Measurements from ENCODE around the gene RAMP1. TPM values are rescaled to one million over a fixed set of nuclear protein-coding genes. Genes with fewer than 3 reads are reported as not detected.
A peak's percentile ranks its signal among the peaks of the same experiment; 100 is the strongest.

The RAMP1 gene
- total RNA-seq, 2 experiments from 2014 or later, result 8.1 to 9.6 TPM

DNA sequence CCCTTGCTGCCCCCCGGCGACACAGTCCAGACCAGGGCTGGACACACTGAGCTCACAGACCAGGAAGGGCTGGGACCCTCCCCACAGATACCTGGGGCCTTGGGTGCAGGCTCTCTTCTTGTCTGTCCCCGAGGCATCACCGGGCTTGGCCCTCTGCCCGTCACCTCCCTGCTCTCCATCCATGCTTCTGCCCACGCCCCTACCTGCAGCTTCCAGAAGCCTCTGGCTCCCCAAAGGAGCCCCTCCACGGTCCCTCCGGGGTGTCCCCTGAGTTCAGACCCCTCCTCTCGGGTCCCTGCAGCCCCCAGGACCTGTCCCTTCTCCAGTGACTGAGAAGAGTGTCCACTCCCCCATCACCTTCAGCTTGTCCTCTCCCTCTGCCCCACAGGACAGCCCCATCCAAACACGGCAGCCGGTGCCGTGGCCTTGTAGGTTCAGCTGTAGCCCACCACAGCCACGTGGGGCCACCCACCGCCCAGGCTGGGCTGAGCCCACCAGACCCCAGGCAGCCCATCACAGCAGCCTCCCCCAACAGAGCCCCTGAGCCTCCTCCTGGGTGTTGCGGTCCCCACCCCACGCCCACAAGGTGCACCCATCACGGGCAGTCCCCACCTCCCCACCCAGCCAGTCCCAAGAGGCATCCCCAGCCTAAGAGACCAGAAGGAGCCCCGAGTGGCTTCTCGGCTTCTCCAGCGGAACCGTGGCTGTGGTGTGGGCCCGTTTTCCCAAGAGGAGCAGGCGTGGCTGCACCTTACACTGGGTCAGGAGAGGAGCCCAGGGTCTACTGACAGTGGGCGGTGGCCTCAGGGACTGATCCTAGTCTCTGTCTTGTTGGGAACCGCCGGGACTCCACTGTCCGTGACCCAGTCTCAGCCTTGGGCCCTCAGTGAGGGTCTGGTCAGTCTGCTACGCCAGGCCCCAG is 53.1 kb downstream of the RAMP1 start:
- DNase-seq, result no peak
- CTCF ChIA-PET, result interaction anchor here (1.1 to 1.7 kb wide), 2 partner anchors 11 kb away, joined by 3 to 7 read pairs; no protein-coding TSS in a partner anchor
- H3K9me3 Mint-ChIP-seq, result peaks cover 16% of the 10 kb centered on the region
- no peak overlapping the region for H3K27ac Mint-ChIP-seq
- peaks cover 11% of the 10 kb centered on the region for H3K36me3 Mint-ChIP-seq (ENCODE audit: low read depth)
- no peaks in the 10 kb centered on the region for H3K27me3 Mint-ChIP-seq
- peaks cover under 1% of the 10 kb centered on the region for H3K4me1 Mint-ChIP-seq
- no peak overlapping the region for H3K4me3 Mint-ChIP-seq
- POLR2A ChIA-PET, result interaction anchor here (1.6 kb wide), 1 partner anchor 14 kb away, joined by 3 read pairs; no protein-coding TSS in a partner anchor

DNA sequence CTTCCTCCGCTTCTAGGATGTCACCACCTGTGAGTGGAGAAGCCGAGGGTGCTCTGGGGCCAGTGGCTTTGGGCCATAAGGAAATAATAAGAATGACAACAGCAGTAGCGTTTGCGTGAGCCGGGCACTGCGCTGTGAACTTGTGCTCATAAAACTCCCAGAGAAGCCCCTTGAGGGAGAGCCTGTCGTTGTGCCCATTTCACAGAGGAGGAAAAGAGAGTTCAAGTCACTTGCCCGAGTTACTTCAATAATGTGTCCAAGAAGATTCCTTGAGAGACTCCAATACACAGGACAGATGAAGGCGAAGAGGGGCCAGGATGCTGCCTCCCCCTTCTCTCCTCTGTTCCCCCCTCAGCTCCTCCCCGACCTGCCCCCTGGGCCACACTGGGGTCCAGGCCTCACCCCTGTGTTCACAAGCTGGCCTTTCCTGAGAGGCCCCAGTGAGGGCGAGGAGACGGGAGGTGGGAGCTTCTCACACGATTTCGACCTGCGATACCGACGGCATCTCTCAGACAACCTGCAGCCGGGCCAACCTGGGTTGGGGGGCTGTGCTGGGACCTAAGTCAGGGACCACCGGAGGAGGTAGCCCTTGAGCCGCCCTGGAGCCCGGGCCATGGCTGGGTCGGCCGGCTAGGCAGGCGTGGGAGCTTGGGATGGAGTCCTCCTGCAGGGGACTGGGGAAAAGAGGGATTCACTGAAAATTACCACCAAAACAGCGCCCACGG is 53.9 kb downstream of the RAMP1 start:
- no peak for DNase-seq
- Mint-ChIP-seq H3K27ac (no peak overlapping the region), H3K4me3 (no peak overlapping the region), H3K27me3 (no peaks in the 10 kb centered on the region), H3K4me1 (no peaks in the 10 kb centered on the region), H3K9me3 (peaks cover 10% of the 10 kb centered on the region), H3K36me3 (ENCODE audit: low read depth) (peaks cover 10% of the 10 kb centered on the region)
- ChIA-PET CTCF (interaction anchor here (1.7 kb wide), 1 partner anchor 10 kb away, joined by 7 read pairs; no protein-coding TSS in a partner anchor), POLR2A (interaction anchor here (1.6 kb wide), 1 partner anchor 15 kb away, joined by 3 read pairs; no protein-coding TSS in a partner anchor)

- ChIA-PET CTCF (no interaction called here), POLR2A (no interaction called here)
- H3K9me3 Mint-ChIP-seq, result peaks cover 4% of the 10 kb centered on the region
- peaks cover 3% of the 10 kb centered on the region for H3K36me3 Mint-ChIP-seq (ENCODE audit: low read depth)
- no peak for DNase-seq
- H3K27me3 Mint-ChIP-seq, result peaks cover 2% of the 10 kb centered on the region
- peaks cover 7% of the 10 kb centered on the region for H3K4me1 Mint-ChIP-seq
- H3K4me3 Mint-ChIP-seq, result no peak overlapping the region
- H3K27ac Mint-ChIP-seq, result no peak overlapping the region
These were observed 56.2 kb downstream of the RAMP1 start for GRCh38 chr2:237915576-237915975.

- Mint-ChIP-seq H3K27ac (no peak overlapping the region), H3K27me3 (peaks cover 2% of the 10 kb centered on the region), H3K4me3 (no peak overlapping the region), H3K4me1 (peaks cover 12% of the 10 kb centered on the region), H3K9me3 (no peaks in the 10 kb centered on the region), H3K36me3 (ENCODE audit: low read depth) (no peaks in the 10 kb centered on the region)
- DNase-seq, result no peak
- ChIA-PET CTCF (no interaction called here), POLR2A (no interaction called here)
These were observed 56.9 kb downstream of the RAMP1 start for GRCh38 chr2:237916296-237916695.

- H3K4me1 Mint-ChIP-seq, result peaks cover 14% of the 10 kb centered on the region
- H3K4me3 Mint-ChIP-seq, result no peak overlapping the region
These were observed 58.4 kb downstream of the RAMP1 start for GRCh38 chr2:237917696-237918374.

DNA sequence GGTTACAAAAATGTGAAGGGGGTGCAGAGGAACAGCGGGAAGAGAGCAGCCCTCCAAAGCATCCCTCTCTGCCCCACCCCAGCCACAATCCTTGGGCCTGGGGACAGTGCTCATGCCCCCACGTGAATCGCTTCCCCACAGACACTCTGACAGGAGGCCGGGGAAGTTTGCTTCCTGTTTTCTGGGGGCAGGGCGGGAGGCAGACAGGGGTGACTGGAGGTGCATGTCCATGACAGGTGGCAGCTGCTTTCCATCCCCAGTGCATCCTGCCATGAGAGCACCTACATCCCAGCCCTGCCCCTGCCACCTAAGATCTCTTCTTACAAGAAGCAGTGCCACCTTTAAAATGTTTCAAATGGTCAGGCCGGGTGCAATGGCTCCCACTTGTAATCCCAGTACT is 60.2 kb downstream of the RAMP1 start:
- POLR2A ChIA-PET, result no interaction called here
- no peak overlapping the region for H3K4me3 Mint-ChIP-seq
- H3K4me1 Mint-ChIP-seq, result peaks cover 27% of the 10 kb centered on the region
- no peaks in the 10 kb centered on the region for H3K36me3 Mint-ChIP-seq (ENCODE audit: low read depth)
- no peaks in the 10 kb centered on the region for H3K9me3 Mint-ChIP-seq
- no peak for DNase-seq
- no peak overlapping the region for H3K27ac Mint-ChIP-seq
- CTCF ChIA-PET, result no interaction called here
- peaks cover 2% of the 10 kb centered on the region for H3K27me3 Mint-ChIP-seq

More at GRCh38 chr2:237917696-237918374, 58.4 kb downstream of the RAMP1 start:
- Mint-ChIP-seq H3K27me3 (peaks cover 2% of the 10 kb centered on the region), H3K36me3 (ENCODE audit: low read depth) (no peaks in the 10 kb centered on the region), H3K27ac (no peak overlapping the region), H3K9me3 (no peaks in the 10 kb centered on the region)
- DNase-seq, result no peak
- CTCF ChIA-PET, result no interaction called here
- POLR2A ChIA-PET, result no interaction called here

DNA sequence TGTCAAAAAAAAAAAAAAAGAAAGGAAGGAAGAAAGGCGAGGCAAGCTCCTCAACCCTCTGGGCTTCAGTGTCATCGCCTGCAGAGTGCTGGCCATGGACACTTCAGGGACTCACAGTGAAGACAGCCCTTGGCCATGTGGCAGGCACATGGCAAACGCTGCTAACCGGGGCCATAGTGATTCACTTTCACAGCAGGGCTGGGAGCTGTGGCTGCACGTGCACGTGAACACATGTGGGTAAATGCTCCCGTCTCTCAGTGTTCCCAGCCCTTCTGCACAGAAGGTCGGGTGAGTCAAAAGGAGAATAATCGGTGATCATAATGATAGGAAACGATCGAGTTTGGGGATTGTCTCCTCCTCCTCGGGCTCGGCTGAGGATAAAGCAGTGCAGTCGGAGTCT is 61.2 kb downstream of the RAMP1 start:
- CTCF ChIA-PET, result no interaction called here
- H3K9me3 Mint-ChIP-seq, result no peaks in the 10 kb centered on the region
- no peak for DNase-seq
- H3K4me3 Mint-ChIP-seq, result no peak overlapping the region
- no peaks in the 10 kb centered on the region for H3K36me3 Mint-ChIP-seq (ENCODE audit: low read depth)
- POLR2A ChIA-PET, result interaction anchor here (0.9 kb wide), 1 partner anchor 21 kb away, joined by 3 read pairs; no protein-coding TSS in a partner anchor
- H3K27me3 Mint-ChIP-seq, result peaks cover 2% of the 10 kb centered on the region
- no peak overlapping the region for H3K27ac Mint-ChIP-seq
- peaks cover 30% of the 10 kb centered on the region for H3K4me1 Mint-ChIP-seq

DNA sequence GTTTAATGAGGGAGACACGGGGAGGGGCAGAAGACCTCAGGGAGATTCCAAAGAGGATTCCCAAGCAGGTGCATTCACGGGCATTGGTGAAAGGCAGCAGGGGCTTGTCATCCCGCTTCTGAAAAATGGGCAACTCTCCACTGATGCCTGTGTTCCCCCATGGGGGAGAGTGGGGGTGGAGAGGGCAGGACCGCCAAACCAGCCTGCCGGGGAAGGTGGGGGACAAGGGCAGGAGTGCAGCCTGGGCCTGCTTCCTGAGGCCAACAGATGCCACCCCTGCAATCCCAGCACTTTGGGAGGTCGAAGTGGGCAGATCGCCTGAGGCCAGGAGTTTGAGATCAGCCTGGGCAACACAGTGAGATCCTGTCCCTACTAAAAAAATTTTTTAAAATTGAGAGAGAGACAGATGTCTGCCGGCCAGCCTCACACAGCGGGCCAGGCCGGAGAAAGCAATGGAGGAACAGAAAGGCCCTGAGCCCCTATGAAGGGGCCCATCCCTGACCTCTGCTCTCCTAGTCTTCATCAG is 62.6 kb downstream of the RAMP1 start:
- H3K27ac Mint-ChIP-seq, result no peak overlapping the region
- peaks cover 38% of the 10 kb centered on the region for H3K4me1 Mint-ChIP-seq
- CTCF ChIA-PET, result interaction anchor here (1.2 to 3.3 kb wide), 4 partner anchors 19 to 139 kb away, joined by 3 to 16 read pairs (median 6); partner anchors contain the start of gene SCLY
- H3K9me3 Mint-ChIP-seq, result no peaks in the 10 kb centered on the region
- no peak overlapping the region for H3K4me3 Mint-ChIP-seq
- no peaks in the 10 kb centered on the region for H3K36me3 Mint-ChIP-seq (ENCODE audit: low read depth)
- peaks cover 2% of the 10 kb centered on the region for H3K27me3 Mint-ChIP-seq
- POLR2A ChIA-PET, result interaction anchor here (1.8 kb wide), 1 partner anchor 23 kb away, joined by 7 read pairs; no protein-coding TSS in a partner anchor
- DNase-seq, result no peak

- POLR2A ChIA-PET, result interaction anchor here (1.0 to 1.8 kb wide), 2 partner anchors 24 to 138 kb away, joined by 3 to 7 read pairs; partner anchors contain the start of gene SCLY
- H3K36me3 Mint-ChIP-seq (ENCODE audit: low read depth), result no peaks in the 10 kb centered on the region
These were observed 63.4 kb downstream of the RAMP1 start for GRCh38 chr2:237922641-237923361.

DNA sequence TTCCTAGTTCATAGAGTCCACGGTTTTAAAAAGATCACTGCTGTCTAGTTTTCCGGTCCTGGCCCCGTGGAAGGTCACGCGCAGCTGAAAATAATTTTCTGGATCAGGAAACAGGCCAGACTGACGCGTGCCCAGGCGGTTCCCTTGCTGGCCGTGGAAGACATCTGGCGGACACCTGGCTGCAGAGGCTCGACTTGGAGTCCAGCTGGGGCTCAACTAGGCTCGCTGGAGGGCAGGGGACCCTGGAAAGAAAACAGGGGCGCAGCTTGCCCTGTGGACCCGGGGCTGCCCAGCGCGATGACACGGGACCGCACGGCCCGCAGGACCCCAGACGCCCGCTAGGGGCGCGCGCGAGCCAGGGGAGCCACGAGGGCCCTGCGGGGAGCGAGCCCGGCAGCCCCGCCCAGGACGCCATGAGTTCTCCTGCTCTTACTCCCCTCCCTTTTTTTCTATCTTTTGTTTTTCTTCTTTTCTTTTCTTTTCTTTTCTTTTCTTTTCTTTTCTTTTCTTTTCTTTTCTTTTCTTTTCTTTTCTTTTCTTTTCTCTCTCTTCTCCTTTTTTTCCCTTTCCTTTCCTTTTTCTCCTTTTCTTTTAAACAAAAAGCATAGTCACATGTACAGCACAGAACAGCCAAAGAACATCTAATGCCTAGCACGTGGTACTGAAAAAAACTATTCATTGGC is 64.2 kb downstream of the RAMP1 start:
- ChIA-PET POLR2A (interaction anchor here (1.0 to 1.8 kb wide), 2 partner anchors 25 to 137 kb away, joined by 3 to 7 read pairs; partner anchors contain the start of gene SCLY), CTCF (interaction anchor here (0.6 to 3.3 kb wide), 33 partner anchors 10 to 1683 kb away, joined by 3 to 16 read pairs (median 3); partner anchors contain the start of gene SCLY)
- Mint-ChIP-seq H3K27me3 (peaks cover 2% of the 10 kb centered on the region), H3K9me3 (peaks cover 5% of the 10 kb centered on the region), H3K27ac (no peak overlapping the region), H3K4me3 (peak overlapping the region; percentile 37), H3K4me1 (peaks cover 38% of the 10 kb centered on the region), H3K36me3 (ENCODE audit: low read depth) (peaks cover under 1% of the 10 kb centered on the region)
- peak; percentile 80 for DNase-seq

More at GRCh38 chr2:237922641-237923361, 63.4 kb downstream of the RAMP1 start:
- Mint-ChIP-seq H3K27me3 (peaks cover 2% of the 10 kb centered on the region), H3K27ac (no peak overlapping the region), H3K9me3 (peaks cover 1% of the 10 kb centered on the region), H3K4me3 (no peak overlapping the region), H3K4me1 (peaks cover 38% of the 10 kb centered on the region)
- DNase-seq, result no peak
- CTCF ChIA-PET, result interaction anchor here (0.6 to 3.3 kb wide), 29 partner anchors 9 to 214 kb away, joined by 3 to 16 read pairs (median 3); partner anchors contain the start of gene SCLY

DNA sequence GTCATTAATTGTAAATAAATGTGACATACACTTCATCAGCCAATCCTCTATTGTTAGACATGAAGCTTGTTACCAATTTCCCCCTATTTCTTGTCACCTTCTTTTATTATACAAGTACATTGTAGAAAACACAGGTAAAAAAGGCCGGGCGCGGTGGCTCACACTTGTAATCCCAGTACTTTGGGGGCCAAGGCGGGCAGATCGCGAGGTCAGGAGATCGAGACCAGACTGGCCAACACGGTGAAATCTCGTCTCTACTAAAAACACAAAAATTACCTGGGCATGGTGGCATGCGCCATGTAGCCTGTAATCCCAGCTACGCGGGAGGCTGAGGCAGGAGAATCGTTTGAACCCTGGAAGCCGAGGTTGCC is 64.7 kb downstream of the RAMP1 start:
- DNase-seq, result no peak
- Mint-ChIP-seq H3K9me3 (peaks cover 8% of the 10 kb centered on the region), H3K36me3 (ENCODE audit: low read depth) (peaks cover 2% of the 10 kb centered on the region), H3K4me1 (peaks cover 36% of the 10 kb centered on the region), H3K27me3 (peaks cover under 1% of the 10 kb centered on the region), H3K27ac (no peak overlapping the region), H3K4me3 (no peak overlapping the region)
- ChIA-PET CTCF (interaction anchor here (0.7 to 3.3 kb wide), 13 partner anchors 10 to 1684 kb away, joined by 3 to 16 read pairs (median 4); no protein-coding TSS in a partner anchor), POLR2A (no interaction called here)

Data from activated CD4-positive, alpha-beta memory T cell treated with anti-CD3 and anti-CD28 coated beads, Interleukin-2, amount 10 ng/mL, durations not matched to agents 7 days and 5 days (primary cell).